Measurements from ENCODE around the gene PPP4R4. TPM values are rescaled to one million over a fixed set of nuclear protein-coding genes. Genes with fewer than 3 reads are reported as not detected.

PPP4R4 gene
- total and polyA plus RNA-seq, 12 donors, result 0.08 to 6.2 (median 0.55) TPM

DNA sequence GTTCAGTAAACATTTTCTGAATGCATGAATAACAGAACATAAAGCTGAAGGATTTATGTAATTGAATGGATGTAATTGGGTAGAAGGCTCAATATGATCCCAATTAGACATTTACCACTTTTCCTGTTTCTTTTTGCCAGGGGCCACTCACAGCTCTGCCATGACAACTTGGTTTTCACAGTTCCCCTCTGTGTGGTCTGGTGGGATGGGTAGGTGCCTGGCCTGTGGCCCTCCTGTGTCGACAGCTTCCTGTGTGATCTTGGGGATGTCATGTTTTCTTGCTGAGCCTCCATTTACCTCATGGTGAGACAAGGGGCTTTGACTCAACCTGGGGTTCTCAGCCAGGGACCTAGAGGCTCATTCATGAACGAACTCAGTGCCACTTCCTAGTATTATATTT is 131.5 kb downstream of the PPP4R4 start:
- Histone ChIP-seq H3K27me3 (no peaks in the 10 kb centered on the region), H3K36me3 (replicated peaks in 1 of 2) (no peaks in the 10 kb centered on the region), H3K4me1 (replicated peaks in 1 of 2) (no peaks in the 10 kb centered on the region), H3K4me3 (no peak overlapping the region), H3K27ac (no peak overlapping the region), H3K9me3 (replicated peaks in 1 of 3) (no peaks in the 10 kb centered on the region)
- 64 to 78% (median 70%) methylated on average over 2 of the region's 2 CpGs for WGBS, 4 donors
- TF ChIP-seq, protein P1, sequence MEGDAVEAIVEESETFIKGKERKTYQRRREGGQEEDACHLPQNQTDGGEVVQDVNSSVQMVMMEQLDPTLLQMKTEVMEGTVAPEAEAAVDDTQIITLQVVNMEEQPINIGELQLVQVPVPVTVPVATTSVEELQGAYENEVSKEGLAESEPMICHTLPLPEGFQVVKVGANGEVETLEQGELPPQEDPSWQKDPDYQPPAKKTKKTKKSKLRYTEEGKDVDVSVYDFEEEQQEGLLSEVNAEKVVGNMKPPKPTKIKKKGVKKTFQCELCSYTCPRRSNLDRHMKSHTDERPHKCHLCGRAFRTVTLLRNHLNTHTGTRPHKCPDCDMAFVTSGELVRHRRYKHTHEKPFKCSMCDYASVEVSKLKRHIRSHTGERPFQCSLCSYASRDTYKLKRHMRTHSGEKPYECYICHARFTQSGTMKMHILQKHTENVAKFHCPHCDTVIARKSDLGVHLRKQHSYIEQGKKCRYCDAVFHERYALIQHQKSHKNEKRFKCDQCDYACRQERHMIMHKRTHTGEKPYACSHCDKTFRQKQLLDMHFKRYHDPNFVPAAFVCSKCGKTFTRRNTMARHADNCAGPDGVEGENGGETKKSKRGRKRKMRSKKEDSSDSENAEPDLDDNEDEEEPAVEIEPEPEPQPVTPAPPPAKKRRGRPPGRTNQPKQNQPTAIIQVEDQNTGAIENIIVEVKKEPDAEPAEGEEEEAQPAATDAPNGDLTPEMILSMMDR (IDR thresholded peaks at IDR 0.05), result no peak
- no peak for TF ChIP-seq POLR2A (IDR thresholded peaks at IDR 0.05)
- intact Hi-C loops (cut with DNase I), result no loop called here
- peak in 1 of 7 donors; percentile 13 for DNase-seq

DNA sequence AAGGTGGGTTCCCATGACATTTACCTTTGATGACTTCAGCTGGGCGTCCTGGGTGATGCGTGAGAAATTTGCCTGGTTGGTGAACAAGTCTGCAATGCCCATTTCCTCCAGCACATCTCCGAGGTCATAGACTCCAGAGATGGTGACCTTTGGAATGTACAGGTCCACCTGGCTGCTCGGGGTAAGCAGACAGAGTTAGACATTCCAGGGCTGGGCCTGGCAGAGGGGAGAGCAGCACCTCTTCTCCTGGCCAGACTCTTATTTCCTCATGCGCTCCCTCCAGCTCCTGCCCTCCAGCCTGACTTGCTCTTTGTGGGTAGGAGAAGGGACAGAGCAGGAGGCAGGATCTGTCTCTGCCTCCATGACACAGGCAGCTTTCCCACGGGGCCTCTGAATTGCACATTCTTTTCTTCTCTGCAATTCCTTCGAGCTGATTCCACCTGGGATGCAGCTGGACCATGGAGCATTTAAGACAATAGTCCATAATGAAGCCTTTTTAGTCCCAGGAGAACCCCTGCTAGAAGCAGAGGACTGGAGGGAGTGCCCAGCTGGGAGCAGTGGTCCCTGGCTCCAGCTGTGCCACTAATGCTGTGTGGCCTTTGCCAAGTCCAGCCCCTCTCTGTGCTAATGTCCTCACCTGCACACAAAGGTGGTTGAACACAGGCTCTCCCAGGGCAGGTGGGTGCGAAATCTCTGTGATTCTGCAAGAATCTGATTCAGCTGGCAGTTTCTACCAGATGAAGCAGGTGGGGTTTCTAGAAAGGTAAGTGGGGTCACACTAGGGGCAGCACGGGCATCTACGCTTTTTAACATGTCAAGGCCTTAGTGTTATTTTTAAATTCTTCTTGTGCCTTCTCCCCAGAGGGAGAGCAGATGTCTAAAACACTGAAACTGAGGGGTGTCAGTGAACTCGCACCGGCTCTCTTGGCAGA is 132.2 kb downstream of the PPP4R4 start:
- H3K36me3 ChIP-seq (replicated peaks in 1 of 2), result no peaks in the 10 kb centered on the region
- TF ChIP-seq, protein P1 (IDR thresholded peaks at IDR 0.05), result no peak
- TF ChIP-seq POLR2A (IDR thresholded peaks at IDR 0.05), result no peak
- H3K4me3 ChIP-seq, result no peak overlapping the region
- intact Hi-C loops (cut with DNase I), result no loop called here
- 70 to 78% (median 72%) methylated on average over 11 to 12 of the region's 12 CpGs for WGBS, 4 donors
- H3K4me1 ChIP-seq (replicated peaks in 1 of 2), result no peaks in the 10 kb centered on the region
- no peaks in the 10 kb centered on the region for H3K9me3 ChIP-seq (replicated peaks in 1 of 3)
- peak in 1 of 7 donors; percentile 35 for DNase-seq
- H3K27me3 ChIP-seq, result no peaks in the 10 kb centered on the region
- no peak overlapping the region for H3K27ac ChIP-seq

DNA sequence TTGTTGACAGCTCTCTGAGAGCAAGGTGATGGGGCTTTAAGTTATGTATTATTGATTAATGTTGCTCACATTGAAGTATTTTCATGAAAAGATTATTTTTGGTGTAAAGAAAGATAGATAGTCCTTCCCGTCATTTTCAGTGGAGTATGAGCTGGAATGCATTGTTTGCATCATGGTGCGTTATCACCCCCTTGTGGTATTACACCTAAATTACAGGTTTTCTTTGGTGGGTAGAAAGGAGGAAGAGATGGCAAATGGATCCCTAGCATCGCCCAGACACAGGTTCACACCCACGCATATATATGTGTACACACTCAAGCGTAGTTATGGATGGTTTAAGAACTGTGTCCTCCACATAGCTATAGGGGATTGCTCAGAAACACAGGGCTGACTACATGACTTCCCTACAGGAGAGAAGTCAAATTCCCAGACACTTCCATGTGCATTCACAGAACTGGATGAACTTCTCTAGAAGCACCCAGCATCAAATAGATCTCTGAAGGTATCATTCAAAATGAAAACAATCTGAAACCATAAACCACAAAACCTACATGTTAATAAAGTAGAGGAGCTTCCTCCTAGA is 133.4 kb downstream of the PPP4R4 start:
- Histone ChIP-seq H3K4me3 (no peak overlapping the region), H3K4me1 (replicated peaks in 1 of 2) (no peaks in the 10 kb centered on the region), H3K27me3 (no peaks in the 10 kb centered on the region), H3K9me3 (replicated peaks in 1 of 3) (no peaks in the 10 kb centered on the region), H3K36me3 (replicated peaks in 1 of 2) (no peaks in the 10 kb centered on the region), H3K27ac (no peak overlapping the region)
- 27 to 57% (median 43%) methylated on average over 5 of the region's 5 CpGs for WGBS, 4 donors
- peak in 1 of 7 donors; percentile 2 for DNase-seq
- intact Hi-C loops (cut with DNase I), result no loop called here
- TF ChIP-seq, protein P1 (IDR thresholded peaks at IDR 0.05), result no peak
- no peak for TF ChIP-seq POLR2A (IDR thresholded peaks at IDR 0.05)

DNA sequence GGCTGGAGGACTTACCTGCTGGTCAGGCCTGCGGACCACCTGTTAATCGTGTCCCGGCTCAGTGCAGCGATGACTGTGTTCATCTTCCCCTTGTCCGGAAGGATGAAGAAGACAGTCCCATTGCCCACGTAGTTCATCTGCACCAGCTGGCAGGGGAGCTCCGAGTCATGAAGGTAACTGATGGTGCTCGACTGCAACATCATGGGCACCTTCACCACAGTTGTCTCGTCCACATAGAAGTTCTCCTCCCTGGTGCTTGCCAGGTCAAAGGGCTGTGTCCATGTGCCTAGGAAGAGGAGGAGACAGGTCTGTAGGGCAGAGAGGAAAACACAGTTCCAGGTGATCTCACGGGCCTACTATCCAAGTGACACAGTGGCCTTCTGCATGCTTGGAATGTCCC is 135.6 kb downstream of the PPP4R4 start:
- DNase-seq, result peak in 1 of 7 donors; percentile 18
- no peak for TF ChIP-seq POLR2A (IDR thresholded peaks at IDR 0.05)
- TF ChIP-seq, protein P1 (IDR thresholded peaks at IDR 0.05), result no peak
- WGBS, 4 donors, result 65 to 87% (median 83%) methylated on average over 5 to 10 of the region's 10 CpGs
- Histone ChIP-seq H3K4me3 (no peak overlapping the region), H3K27ac (no peak overlapping the region), H3K9me3 (replicated peaks in 1 of 3) (no peaks in the 10 kb centered on the region), H3K27me3 (no peaks in the 10 kb centered on the region), H3K36me3 (replicated peaks in 1 of 2) (no peaks in the 10 kb centered on the region), H3K4me1 (replicated peaks in 1 of 2) (no peaks in the 10 kb centered on the region)
- intact Hi-C loops (cut with DNase I), result no loop called here
